CD4-positive, CD25-positive, alpha-beta regulatory T cell (primary cell): ENCODE data around the gene DISP1. TPM values are rescaled to one million over a fixed set of nuclear protein-coding genes. Genes with fewer than 3 reads are reported as not detected.

Source experiments
- ATAC-seq, 2 donors: fragments of 150-1000 bp; cut with Tn5 transposase; one replicate each; pipeline ENCODE4 v1.10.0; 2021; ENCODE audit warnings: low read depth in 2 of 2, moderate number of reproducible peaks in 2 of 2, moderate library complexity in 1 of 2
- DNase-seq, 3 donors: peaks; one replicate each; pipeline versions ENCODE4 v3.0.0 to v3.0.0-alpha.2; 2012 to 2022; ENCODE audit warnings: mixed read lengths in 1 of 3
- H3K27ac ChIP-seq: one replicate; pipeline ENCODE4 v1.7.0; 2013; ENCODE audit warnings: mild to moderate bottlenecking, low read length; ENCODE audit not compliant: insufficient read depth, poor library complexity, severe bottlenecking
- H3K27me3 ChIP-seq: one replicate; pipeline ENCODE4 v1.7.0; 2013; ENCODE audit warnings: low read length; ENCODE audit not compliant: control insufficient read depth, insufficient read depth
- H3K36me3 ChIP-seq: one replicate; pipeline ENCODE4 v1.7.0; 2013; ENCODE audit warnings: mild to moderate bottlenecking, low read length, moderate library complexity; ENCODE audit not compliant: control insufficient read depth, insufficient read depth
- H3K4me1 ChIP-seq: 2 replicates; pipeline ENCODE4 v1.7.0; 2013; ENCODE audit warnings: mild to moderate bottlenecking, low read length; ENCODE audit not compliant: insufficient read depth, control insufficient read depth, poor library complexity, severe bottlenecking
- H3K4me3 ChIP-seq: one replicate; pipeline ENCODE4 v1.7.0; 2013; ENCODE audit warnings: low read depth, mild to moderate bottlenecking, low read length, moderate library complexity
- H3K9me3 ChIP-seq, 2 experiments: 1 replicate in 1 of 2; 2 replicates in 1 of 2; pipeline ENCODE4 v1.7.0; 2013; ENCODE audit warnings: low read length in 2 of 2, mild to moderate bottlenecking in 1 of 2, moderate library complexity in 1 of 2; ENCODE audit not compliant: control insufficient read depth in 2 of 2
- H3K27ac Mint-ChIP-seq, 3 donors: one replicate each; pipeline ENCODE4 v1.8.0; 2020 to 2022; ENCODE audit warnings: mild to moderate bottlenecking in 3 of 3, mixed read lengths in 3 of 3, moderate library complexity in 2 of 3
- H3K27me3 Mint-ChIP-seq: one replicate; pipeline ENCODE4 v1.8.0; 2022; ENCODE audit warnings: mild to moderate bottlenecking, mixed read lengths
- H3K36me3 Mint-ChIP-seq: one replicate; pipeline ENCODE4 v1.8.0; 2020; ENCODE audit warnings: mixed read lengths
- H3K4me1 Mint-ChIP-seq, 4 donors: one replicate each; pipeline ENCODE4 v1.8.0; 2020 to 2022; ENCODE audit warnings: mixed read lengths in 4 of 4, mild to moderate bottlenecking in 1 of 4
- H3K4me3 Mint-ChIP-seq, 4 donors: one replicate each; pipeline ENCODE4 v1.8.0; 2020 to 2022; ENCODE audit warnings: mild to moderate bottlenecking in 4 of 4, mixed read lengths in 4 of 4, moderate library complexity in 3 of 4
- H3K9me3 Mint-ChIP-seq, 7 donors: one replicate each; pipeline ENCODE4 v1.8.0; 2020 to 2022; ENCODE audit warnings: mixed read lengths in 7 of 7, mild to moderate bottlenecking in 3 of 7, moderate library complexity in 2 of 7
- polyA plus RNA-seq, 4 donors: library from polyadenylated mRNA; unstranded; fragments of 300-500 nt; fragmentation: Illumina TruSeq; gene quantifications; one replicate each; pipeline ENCODE4 v1.2.3, GENCODE V29; 2021
- total RNA-seq: library from RNA; stranded (reverse); gene quantifications from one replicate; pipeline ENCODE4 v1.2.3, GENCODE V29; 2022

The DISP1 gene
- total and polyA plus RNA-seq, 5 donors from 2014 or later = 1.1 to 2.9 (median 1.6) TPM

- Histone ChIP-seq H3K9me3 (no peaks in the 10 kb centered on the region), H3K4me3 (no peak overlapping the region), H3K36me3 (no peaks in the 10 kb centered on the region), H3K27ac (no peak overlapping the region), H3K27me3 (peaks cover 12% of the 10 kb centered on the region), H3K4me1 (no peaks in the 10 kb centered on the region)
- peak overlapping the region in 1 of 3 donors; percentile 32 for H3K27ac Mint-ChIP-seq
- no peaks in the 10 kb centered on the region for H3K9me3 Mint-ChIP-seq
- H3K4me3 Mint-ChIP-seq = peak overlapping the region in 1 of 4 donors; percentile 52
- peak in 1 of 2 donors; percentile 46 for ATAC-seq
- H3K27me3 Mint-ChIP-seq = peaks cover 22% of the 10 kb centered on the region
- no peaks in the 10 kb centered on the region for H3K36me3 Mint-ChIP-seq
- peak in 1 of 3 donors; percentile 73 for DNase-seq
- peaks cover 0 to 10% (median 2%) of the 10 kb centered on the region in 4 donors for H3K4me1 Mint-ChIP-seq
Measured at GRCh38 chr1:222798975-222799374, 15.9 kb upstream of the DISP1 start.

GRCh38 chr1:222801067-222801466, 13.8 kb upstream of the DISP1 start:
- no peaks in the 10 kb centered on the region for H3K36me3 Mint-ChIP-seq
- H3K4me1 ChIP-seq = no peaks in the 10 kb centered on the region
- peaks cover 0 to 10% (median 2%) of the 10 kb centered on the region in 4 donors for H3K4me1 Mint-ChIP-seq
- no peak overlapping the region for H3K4me3 ChIP-seq
- no peak overlapping the region for H3K4me3 Mint-ChIP-seq
- ATAC-seq (no peak), DNase-seq (no peak)
- no peaks in the 10 kb centered on the region for H3K9me3 Mint-ChIP-seq
- H3K27ac ChIP-seq = no peak overlapping the region
- peaks cover 22% of the 10 kb centered on the region for H3K27me3 ChIP-seq
- H3K9me3 ChIP-seq = no peaks in the 10 kb centered on the region
- H3K36me3 ChIP-seq = no peaks in the 10 kb centered on the region
- H3K27ac Mint-ChIP-seq = no peak overlapping the region
- H3K27me3 Mint-ChIP-seq = peaks cover 25% of the 10 kb centered on the region

- peaks cover 5 to 24% (median 19%) of the 10 kb centered on the region in 4 donors for H3K4me1 Mint-ChIP-seq
- ATAC-seq (no peak), DNase-seq (no peak)
- H3K4me3 Mint-ChIP-seq = peak overlapping the region in 2 of 4 donors; percentile 22 to 78
- peaks cover 3% of the 10 kb centered on the region for H3K36me3 Mint-ChIP-seq
- Histone ChIP-seq H3K36me3 (no peaks in the 10 kb centered on the region), H3K27me3 (no peaks in the 10 kb centered on the region), H3K4me1 (peaks cover 16% of the 10 kb centered on the region), H3K27ac (no peak overlapping the region), H3K4me3 (no peak overlapping the region), H3K9me3 (no peaks in the 10 kb centered on the region)
- H3K27me3 Mint-ChIP-seq = peaks cover 14% of the 10 kb centered on the region
- peaks cover 0 to 2% (median 0%) of the 10 kb centered on the region in 7 donors for H3K9me3 Mint-ChIP-seq
- H3K27ac Mint-ChIP-seq = no peak overlapping the region
Measured at GRCh38 chr1:222811671-222812070, 3.2 kb upstream of the DISP1 start.

- Histone ChIP-seq H3K4me3 (peak overlapping the region; percentile 85), H3K27me3 (no peaks in the 10 kb centered on the region), H3K4me1 (peaks cover 16% of the 10 kb centered on the region), H3K27ac (no peak overlapping the region), H3K36me3 (no peaks in the 10 kb centered on the region), H3K9me3 (no peaks in the 10 kb centered on the region)
- H3K4me1 Mint-ChIP-seq = peaks cover 5 to 36% (median 28%) of the 10 kb centered on the region in 4 donors
- H3K4me3 Mint-ChIP-seq = peak overlapping the region; percentile 91 to 95 (median 94)
- ATAC-seq (peak; percentile 12 to 16), DNase-seq (peak in 1 of 3 donors; percentile 15)
- peaks cover 0 to 2% (median 0%) of the 10 kb centered on the region in 7 donors for H3K9me3 Mint-ChIP-seq
- peaks cover 5% of the 10 kb centered on the region for H3K27me3 Mint-ChIP-seq
- H3K36me3 Mint-ChIP-seq = peaks cover 3% of the 10 kb centered on the region
- H3K27ac Mint-ChIP-seq = peak overlapping the region; percentile 85 to 94 (median 93)
Measured at GRCh38 chr1:222813866-222814535, 838 bp upstream of the DISP1 start.

GRCh38 chr1:222815440-222815765, 564 bp downstream of the DISP1 start:
- ATAC-seq (no peak), DNase-seq (no peak)
- H3K27ac Mint-ChIP-seq = peak overlapping the region; percentile 89 to 93 (median 91)
- H3K4me3 ChIP-seq = peak overlapping the region; percentile 94
- peak overlapping the region; percentile 91 to 95 (median 94) for H3K4me3 Mint-ChIP-seq
- H3K27ac ChIP-seq = peak overlapping the region; percentile 64
- peaks cover 16% of the 10 kb centered on the region for H3K4me1 ChIP-seq
- H3K9me3 ChIP-seq = no peaks in the 10 kb centered on the region
- H3K27me3 Mint-ChIP-seq = peaks cover under 1% of the 10 kb centered on the region
- peaks cover 0 to 2% (median 0%) of the 10 kb centered on the region in 7 donors for H3K9me3 Mint-ChIP-seq
- no peaks in the 10 kb centered on the region for H3K27me3 ChIP-seq
- peaks cover 8% of the 10 kb centered on the region for H3K36me3 Mint-ChIP-seq
- no peaks in the 10 kb centered on the region for H3K36me3 ChIP-seq
- peaks cover 11 to 41% (median 31%) of the 10 kb centered on the region in 4 donors for H3K4me1 Mint-ChIP-seq

- no peak for ATAC-seq
- no peaks in the 10 kb centered on the region for H3K27me3 ChIP-seq
- H3K9me3 Mint-ChIP-seq = no peaks in the 10 kb centered on the region
- H3K9me3 ChIP-seq = no peaks in the 10 kb centered on the region
- no peak overlapping the region for H3K27ac Mint-ChIP-seq
- DNase-seq = no peak
- H3K27ac ChIP-seq = no peak overlapping the region
- peak overlapping the region in 2 of 4 donors; percentile 52 to 91 for H3K4me3 Mint-ChIP-seq
- H3K4me1 Mint-ChIP-seq = peaks cover 11 to 48% (median 35%) of the 10 kb centered on the region in 4 donors
- H3K4me3 ChIP-seq = no peak overlapping the region
- H3K36me3 Mint-ChIP-seq = peaks cover 11% of the 10 kb centered on the region
- H3K4me1 ChIP-seq = peaks cover 16% of the 10 kb centered on the region
- H3K36me3 ChIP-seq = no peaks in the 10 kb centered on the region
- no peaks in the 10 kb centered on the region for H3K27me3 Mint-ChIP-seq
Measured at GRCh38 chr1:222817529-222817928, 2.7 kb downstream of the DISP1 start.

GRCh38 chr1:222818171-222818570, 3.3 kb downstream of the DISP1 start:
- DNase-seq (no peak), ATAC-seq (no peak)
- Mint-ChIP-seq H3K27ac (peak overlapping the region in 1 of 3 donors; percentile 13), H3K4me3 (no peak overlapping the region), H3K4me1 (peaks cover 11 to 50% (median 40%) of the 10 kb centered on the region in 4 donors), H3K27me3 (no peaks in the 10 kb centered on the region), H3K36me3 (peaks cover 11% of the 10 kb centered on the region), H3K9me3 (no peaks in the 10 kb centered on the region)
- Histone ChIP-seq H3K27ac (no peak overlapping the region), H3K9me3 (no peaks in the 10 kb centered on the region), H3K4me1 (peaks cover 16% of the 10 kb centered on the region), H3K36me3 (no peaks in the 10 kb centered on the region), H3K4me3 (no peak overlapping the region), H3K27me3 (no peaks in the 10 kb centered on the region)
